Measurements from ENCODE around the gene KCNH8.
"Not testable (repeated sequence)": the region's sequence is repeated elsewhere in the genome, so short reads cannot be mapped to it uniquely, and the experiment has no call there.

The KCNH8 gene

DNA sequence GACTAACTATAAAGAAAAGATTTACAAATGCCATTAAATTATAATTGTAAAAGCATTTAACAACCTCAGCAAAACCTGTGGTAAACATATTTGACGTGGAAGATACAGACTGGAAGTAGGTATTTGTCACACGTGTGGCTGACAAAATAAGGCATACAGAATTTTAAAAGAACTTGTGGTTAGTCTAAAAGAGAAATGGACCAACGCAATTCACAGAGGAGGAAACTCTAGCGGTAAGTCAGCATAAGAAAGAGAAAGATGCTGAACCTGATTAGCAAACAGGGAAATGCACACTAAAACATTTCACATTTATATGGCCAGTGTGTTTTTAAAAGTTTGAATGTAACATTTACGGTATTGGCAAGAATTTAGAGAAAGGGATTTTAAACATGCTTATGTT, 35.3 kb downstream of the KCNH8 start:
- no peak for DNase-seq

DNA sequence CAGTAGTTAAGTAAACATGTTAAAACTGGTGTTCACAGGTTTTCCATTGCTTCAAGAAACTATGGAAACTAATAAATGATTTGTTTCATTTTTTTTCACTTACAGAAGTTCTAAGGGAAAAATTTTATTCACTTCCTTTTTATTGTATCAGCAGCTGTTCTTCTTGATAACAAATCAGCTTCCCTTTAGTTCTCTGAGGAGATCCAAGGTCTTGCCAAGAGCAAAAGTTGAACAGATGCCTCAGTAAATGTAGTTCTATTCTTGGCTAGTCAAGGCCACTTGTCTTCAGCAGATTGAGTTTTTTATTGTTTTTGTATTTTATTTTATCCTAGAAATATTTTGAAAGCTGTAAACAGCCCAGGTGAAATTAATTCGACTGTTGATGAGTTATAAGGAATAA, 41.8 kb downstream of the KCNH8 start:
- DNase-seq, result no peak

DNA sequence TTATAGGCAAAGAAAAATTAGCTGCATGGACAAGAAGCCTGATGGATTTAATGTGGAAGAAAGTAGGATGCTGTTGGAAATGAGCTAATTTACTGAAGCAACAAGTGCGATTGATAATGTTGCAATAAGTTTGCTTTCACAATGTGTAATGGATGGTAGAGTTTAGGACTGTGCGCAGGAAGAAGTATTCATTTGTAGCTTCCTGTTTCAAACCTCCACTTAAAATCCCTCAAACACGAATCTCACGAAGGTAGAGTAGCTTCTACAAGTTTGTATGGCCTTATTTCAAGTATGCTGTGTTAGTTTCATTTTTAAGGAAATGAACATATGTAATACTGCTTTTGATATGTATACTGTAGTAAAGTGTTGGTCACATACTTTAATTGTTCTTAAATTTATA, 42.3 kb downstream of the KCNH8 start:
- DNase-seq, result no peak

DNA sequence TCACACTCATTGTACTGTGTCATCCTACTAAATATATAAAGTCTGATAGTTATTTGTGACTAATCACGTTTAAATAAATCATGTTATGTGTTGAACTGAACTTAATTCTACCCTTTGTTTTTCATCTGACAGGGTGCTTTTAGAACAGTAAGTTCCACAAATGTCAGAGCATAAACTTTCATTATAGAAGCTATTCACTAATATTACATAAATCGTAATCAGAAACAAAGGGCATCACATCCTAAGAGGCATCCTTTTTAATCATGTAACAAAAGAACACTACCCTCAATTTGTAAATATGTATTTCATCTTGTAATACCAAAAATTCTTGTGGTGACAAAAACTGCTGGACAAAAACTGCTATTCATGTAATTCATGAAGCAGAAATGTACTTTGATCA, 50.8 kb downstream of the KCNH8 start:
- no peak for DNase-seq

GRCh38 chr3:19202303-19202702, 54.0 kb downstream of the KCNH8 start:
- DNase-seq, result no peak

GRCh38 chr3:19202754-19203153, 54.4 kb downstream of the KCNH8 start:
- no peak for DNase-seq

- no peak for DNase-seq
Observed at GRCh38 chr3:19206540-19206939, 58.2 kb downstream of the KCNH8 start.

DNA sequence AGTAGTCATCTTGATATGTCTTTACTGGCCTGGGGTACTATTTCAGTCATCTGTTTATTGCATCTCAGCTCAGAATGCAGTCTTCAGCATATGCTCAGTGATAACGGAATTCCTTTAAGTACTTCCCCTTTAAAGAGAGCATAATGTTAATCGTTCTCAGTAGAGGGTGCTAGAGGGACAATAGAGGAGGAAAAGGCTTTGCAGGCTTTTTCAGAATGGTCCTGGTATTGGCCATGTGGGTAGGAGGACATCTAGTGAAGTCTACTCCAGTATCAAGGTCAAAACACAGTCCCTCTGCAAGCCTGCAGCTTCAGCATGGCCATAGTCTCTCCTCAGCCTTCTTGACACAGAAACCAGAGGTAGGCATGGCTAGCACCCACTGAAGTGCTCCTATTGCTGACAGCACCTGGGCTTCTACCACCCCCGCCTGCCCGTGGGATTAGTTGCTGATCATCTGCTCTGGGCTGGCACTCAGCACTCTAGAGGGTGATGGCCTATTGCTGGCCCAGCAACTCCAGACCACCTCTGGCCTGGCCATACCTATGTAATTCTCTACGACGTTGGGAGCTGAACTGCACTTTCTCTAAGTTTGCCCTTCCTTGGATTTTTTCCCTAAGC, 65.4 kb downstream of the KCNH8 start:
- no peak for DNase-seq

DNA sequence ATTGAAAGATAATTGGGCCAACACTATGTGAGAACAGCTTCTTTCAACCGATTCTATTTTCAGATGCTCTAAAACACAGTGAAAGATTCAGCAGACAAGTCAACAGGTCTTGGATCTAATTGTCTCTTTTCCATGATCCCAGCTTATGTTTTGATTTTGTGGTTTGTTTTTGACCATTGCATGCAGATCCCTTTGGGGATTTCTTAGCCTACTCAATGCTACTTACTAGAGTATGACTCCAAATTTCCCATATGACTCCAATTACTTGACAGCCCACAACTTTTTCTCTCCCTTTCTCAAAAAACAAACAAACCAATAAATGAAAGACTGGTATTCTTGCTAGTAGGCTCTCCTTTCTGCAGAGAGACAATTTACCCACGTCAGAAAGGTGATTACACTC, 67.1 kb downstream of the KCNH8 start:
- DNase-seq, result no peak

DNA sequence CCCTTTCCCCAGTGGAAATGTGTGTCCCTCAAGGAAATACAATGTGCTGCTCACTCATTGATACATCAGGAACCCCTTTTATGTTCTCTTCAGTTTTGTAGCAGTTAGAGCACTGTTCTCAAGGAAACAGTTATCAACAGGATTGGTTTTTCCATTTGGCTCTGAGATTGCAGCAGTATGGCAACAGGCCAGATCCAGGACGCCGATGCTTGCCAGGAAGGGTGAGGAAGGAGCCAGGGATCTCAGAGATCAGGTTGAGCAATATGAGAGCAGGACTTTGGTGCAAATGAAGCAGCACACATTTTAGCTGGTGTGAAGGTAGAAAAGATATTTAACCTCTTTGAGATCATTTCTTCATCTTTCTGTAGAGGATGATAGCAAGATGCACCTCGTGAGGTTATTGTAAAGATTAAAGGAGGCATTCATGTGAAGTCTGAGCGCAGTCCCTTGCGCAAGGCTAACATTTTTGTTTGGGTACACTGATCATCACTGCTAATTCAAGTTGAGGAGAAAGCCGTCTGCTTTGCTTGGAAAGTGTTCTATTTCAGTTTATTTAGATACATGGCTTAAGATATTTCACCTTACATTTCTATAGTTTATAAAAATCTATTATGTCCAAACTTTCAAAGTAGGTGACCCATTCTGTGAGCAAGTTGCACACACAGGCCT, 68.5 kb downstream of the KCNH8 start:
- DNase-seq, result no peak

GRCh38 chr3:19220311-19220710, 72.0 kb downstream of the KCNH8 start:
- no peak for DNase-seq

DNA sequence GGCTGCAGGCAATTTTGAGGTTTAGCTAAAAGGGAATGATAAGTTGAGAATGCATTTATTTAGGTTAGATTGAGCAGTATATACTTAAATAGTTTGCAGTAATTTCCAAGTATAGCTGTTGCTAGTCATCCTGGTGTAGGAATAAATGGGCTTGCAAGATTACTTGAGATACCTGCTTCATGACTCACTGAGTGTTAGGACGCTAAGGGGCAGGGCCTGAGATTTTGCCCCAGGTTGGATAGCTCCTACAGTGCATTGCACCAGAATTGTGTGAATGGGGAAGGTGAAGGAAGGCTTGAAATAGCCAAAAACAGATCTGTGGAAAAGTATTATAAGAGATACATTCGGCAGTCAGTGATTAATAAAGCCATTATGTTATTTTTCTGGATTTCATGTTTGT, 72.8 kb downstream of the KCNH8 start:
- DNase-seq, result no peak

- peak; percentile 7 for DNase-seq
Observed at GRCh38 chr3:19226479-19226878, 78.2 kb downstream of the KCNH8 start.

- no peak for DNase-seq
Observed at GRCh38 chr3:19228167-19228566, 79.9 kb downstream of the KCNH8 start.

DNA sequence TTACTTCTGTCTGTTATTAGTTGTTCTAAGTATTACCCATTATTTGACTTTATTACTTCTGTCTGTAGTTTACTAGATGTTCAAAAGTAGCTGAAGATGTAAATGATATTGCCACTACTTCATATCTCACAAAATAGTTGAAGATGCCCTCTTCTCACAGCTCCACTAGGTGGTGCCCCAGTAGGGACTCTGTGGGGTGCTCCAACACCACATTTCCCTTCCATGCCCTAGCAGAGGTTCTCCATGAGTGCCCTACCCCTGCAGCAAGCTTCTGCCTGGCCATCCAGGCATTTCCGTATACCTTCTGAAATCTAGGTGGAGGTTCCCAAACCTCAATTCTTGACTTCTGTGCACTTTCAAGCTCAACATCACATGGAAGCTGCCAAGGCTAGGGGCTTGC, 80.8 kb downstream of the KCNH8 start:
- DNase-seq, result no peak

DNA sequence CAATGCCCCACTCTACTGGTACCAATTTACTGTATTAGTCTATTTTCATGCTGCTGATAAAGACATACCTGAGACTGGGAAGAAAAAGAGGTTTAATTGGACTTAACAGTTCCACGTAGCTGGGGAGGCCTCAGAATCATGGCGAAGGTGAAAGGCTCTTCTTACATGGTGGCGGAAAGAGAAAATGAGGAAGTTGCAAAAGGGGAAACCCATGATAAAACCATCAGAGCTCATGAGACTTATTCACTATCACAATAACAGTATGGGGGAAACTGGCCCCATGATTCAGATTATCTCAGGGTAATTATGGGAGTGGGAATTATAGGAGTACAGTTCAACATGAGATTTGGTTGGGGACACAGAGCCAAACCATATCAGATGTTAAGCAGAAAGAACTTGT, 81.6 kb downstream of the KCNH8 start:
- DNase-seq, result not testable (repeated sequence)

- no peak for DNase-seq
Observed at GRCh38 chr3:19231792-19232461, 83.6 kb downstream of the KCNH8 start.

DNA sequence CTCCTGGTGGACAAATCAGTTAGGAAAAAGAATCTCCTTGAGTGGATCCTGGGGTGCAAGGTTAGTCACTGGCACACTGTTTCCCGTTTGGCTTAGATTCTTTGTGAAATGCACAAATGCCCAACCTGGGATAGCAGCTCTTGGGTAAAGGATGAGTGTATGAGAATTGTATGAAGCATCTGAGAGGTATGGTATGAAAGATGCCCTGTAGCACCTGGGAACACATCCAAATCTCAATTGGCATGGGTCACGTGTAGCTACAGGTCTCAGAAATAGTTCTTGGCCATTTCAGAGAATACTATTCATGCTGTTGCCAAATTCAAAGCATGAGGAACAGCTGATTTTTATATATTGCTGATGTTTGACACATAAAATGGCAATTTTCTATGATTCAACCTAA, 84.3 kb downstream of the KCNH8 start:
- DNase-seq, result no peak

DNA sequence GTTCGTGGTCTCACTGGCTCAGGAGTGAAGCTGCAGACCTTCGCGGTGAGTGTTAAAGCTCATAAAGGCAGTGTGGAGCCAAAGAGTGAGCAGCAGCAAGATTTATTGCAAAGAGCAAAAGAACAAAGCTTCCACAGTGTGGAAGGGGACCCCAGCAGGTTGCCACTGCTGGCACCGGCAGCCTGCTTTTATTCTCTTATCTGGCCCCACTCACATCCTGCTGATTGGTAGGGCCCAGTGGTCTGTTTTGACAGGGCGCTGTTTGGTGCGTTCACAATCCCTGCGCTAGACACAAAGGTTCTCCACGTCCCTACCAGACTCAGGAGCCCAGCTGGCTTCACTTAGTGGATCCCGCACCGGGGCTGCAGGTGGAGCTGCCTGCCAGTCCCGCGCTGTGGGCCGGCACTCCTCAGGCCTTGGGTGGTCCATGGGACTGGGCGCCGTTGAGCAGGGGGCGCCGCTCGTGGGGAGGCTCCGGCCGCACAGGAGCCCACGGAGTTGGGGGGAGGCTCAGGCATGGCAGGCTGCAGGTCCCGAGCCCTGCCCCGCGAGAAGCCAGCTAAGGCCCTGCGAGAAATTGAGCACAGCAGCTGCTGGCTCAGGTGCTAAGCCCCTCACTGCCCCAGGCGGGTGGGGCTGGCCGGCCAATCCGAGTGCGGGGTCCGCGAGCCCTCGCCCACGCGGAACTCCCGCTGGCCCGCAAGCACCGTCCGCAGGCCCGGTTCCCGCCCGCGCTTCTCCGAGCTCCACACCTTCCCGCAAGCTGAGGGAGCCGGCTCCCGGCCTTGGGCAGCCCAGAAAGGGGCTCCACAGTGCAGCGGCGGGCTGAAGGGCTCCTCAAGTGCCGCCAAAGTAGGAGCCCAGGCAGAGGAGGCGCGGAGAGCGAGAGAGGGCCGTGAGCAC, 85.8 kb downstream of the KCNH8 start:
- DNase-seq, result not testable (repeated sequence)

GRCh38 chr3:19248143-19248542, 99.8 kb downstream of the KCNH8 start:
- no peak for DNase-seq

DNA sequence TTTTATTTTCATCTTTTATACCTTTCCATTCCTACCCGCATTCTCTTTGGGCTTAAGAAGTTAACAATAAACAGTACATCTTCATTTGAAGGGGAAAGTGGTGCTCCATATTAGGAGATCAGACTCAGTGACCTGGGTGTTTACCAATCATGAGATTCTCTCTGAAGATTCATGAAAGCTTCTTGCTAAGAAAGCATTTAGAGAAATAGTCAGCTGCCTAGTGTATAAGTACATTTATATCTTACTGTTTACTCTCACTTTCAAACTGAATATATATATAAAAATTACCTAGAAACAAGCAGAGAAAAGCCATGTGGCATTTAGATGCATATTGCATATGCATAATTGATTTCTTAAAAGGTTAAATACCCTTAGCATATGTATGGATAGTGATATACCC, 100.5 kb downstream of the KCNH8 start:
- DNase-seq, result no peak

- DNase-seq, result peak; percentile 41
Observed at GRCh38 chr3:19250959-19251610, 102.8 kb downstream of the KCNH8 start.

GRCh38 chr3:19254189-19254588, 105.9 kb downstream of the KCNH8 start:
- DNase-seq, result no peak
